SKM-1 treated with dmso at 0.1 percent for 144 hours (cell line): ENCODE results near the gene KLHL30.

ENCODE experiments used
- DNase-seq: peaks from one replicate; lab custom pipeline; 2025; ENCODE audit not compliant: unreplicated experiment; lab: John Stamatoyannopoulos, UW

The KLHL30 gene

DNA sequence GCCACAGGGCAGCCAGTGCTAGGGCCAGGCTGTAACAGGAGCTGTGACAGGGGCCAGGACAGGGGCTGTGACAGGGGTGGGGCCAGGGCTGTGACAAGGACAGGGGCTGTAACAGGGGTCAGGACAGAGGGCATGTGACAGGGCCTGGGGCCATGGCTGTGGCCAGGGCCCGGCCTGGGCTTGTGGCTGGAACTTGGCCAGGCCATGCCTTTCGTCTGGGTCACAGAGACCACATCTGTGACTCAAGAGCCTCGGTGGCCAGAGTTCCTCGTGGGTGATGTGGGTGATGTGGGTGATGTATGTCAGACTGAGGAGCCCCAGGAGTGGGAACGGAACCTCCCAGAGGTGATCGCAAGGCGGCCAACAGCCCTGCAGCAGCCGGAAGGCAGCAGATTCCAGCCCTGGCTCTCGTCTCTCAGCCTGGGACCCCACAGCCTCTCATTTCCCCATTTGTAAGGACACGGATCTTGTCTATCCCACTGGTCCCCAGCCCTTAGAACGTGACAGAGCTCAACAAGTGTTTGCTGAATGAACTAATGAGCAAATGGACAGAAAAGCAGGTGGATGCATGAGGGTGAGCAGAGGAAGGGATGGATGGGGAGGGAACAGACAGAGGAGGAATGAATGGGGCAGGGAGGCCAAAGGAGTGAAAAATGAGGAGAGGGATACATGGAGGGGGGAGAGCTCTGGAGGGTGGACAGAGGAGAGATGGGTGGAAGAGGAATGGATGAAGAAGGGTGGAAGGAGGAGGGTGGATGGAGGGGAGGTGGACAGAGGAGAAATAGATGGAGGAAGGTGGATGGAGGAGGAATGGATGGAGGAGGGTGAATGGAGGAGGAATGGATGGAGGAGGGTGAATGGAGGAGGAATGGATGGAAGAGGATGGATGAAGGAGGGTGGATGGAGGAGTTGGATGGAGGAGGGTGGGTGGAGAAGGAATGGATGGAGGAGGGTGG lies 21.0 kb upstream of the KLHL30 start:
- no peak for DNase-seq

DNA sequence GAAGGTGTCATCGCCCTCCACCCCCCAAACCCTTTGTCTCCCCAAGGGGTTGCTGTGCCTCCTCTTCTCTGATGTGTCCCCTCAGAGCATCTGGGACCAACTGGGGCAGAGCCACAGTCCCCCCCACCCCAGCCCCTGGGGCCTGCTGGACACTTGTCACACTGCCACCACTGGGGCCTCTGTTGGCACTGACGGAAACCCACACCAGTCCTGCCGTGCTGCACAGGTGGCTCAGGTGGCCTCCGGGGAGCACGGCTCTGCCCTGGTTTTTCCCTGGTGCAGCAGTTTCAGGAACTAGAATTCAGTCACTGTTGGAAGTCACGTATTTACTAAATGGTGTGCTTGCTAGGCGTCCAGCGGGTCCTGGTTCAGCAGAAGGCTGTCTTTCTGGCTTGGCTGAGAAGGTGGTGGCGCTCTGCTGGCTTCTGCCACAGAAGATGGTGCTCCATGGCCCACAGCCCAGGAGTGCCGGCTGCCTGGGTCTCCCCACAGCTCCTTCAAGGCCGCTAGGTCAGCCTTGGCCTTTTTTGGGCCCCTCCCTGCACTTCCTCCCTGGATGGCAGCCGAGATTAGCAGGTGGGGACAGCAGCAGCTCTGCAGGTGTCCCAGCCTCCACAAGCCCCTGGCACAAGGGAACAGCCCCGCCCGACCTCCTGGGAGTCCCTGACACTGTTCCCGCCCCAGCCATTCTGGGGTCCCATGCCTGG lies 18.6 kb upstream of the KLHL30 start:
- no peak for DNase-seq

DNA sequence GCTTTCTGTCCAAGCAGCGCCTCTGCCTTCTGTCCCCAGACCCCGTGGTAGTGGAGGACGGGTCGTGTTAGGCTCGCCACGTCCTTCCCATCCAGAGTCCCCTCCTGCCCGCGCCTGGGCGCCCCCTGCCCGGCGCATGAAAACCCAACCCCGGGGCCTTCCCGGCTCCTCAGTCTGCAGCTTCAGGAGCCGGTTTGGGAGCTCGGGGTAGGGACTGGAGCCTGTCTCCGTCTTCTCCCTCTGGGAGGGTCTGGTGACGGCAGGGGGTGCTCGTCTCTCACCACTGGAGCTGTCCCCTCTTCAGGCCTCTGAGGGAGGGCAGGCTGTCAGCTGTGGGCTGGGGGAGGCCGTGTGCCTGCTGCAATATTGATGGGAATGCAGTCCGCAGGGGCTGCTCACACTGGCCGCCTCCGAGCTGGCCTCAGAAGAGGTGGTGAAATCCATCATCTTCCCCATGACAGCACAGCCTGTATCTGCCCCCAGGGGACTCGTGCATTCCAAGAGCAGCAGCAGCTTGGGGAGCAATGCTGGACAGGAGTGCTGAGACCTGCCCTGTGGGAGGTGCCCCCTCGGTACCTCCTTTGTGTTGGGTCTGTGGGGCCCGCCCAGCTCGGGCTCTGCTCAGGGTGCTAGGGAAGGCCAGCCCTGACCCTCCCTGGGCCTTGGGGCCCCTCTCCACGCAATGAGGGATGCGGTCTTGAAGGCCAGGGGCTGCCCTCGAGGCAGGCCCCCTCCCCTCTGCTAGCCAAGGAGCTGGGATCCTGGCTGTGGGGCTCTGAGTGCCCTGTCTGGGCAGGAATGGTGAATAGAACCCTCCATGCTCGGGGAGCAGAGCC lies 17.8 kb upstream of the KLHL30 start:
- DNase-seq = no peak

DNA sequence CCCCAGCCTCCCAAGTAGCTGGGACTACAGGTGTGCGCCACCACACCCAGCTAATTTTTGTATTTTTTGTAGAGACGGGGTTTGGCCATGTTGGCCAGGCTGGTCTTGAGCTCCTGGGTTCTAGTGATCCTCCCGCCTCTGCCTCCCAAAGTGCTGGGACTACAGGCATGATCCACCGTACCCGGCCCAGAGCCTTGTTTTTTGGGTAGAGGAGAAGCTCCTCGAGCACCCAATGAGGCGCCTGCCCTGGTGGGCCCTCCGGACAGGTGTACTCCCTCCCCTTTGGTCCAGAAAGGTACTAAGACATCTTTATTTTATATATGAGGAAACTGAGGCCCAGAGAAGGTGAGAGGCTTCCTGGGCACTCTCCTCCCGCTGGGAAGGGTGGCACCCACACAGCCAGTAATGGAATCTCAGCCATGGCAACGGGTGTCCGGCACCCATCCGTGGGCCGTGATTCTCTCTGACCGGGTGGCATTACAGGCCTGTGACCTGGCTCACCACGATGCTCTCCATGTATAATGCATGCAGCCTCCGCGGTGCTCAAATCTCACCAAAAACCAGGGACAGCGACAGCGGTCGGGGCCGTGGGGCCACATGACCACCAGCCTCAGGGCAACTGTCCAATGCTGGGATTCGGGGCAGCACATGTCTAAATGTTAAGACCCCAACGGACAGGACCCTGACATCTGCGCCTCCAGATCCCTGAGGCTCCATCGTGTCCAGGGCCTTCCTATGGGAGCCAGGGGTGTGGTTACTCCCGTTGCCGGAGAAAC lies 16.8 kb upstream of the KLHL30 start:
- DNase-seq = no peak

DNA sequence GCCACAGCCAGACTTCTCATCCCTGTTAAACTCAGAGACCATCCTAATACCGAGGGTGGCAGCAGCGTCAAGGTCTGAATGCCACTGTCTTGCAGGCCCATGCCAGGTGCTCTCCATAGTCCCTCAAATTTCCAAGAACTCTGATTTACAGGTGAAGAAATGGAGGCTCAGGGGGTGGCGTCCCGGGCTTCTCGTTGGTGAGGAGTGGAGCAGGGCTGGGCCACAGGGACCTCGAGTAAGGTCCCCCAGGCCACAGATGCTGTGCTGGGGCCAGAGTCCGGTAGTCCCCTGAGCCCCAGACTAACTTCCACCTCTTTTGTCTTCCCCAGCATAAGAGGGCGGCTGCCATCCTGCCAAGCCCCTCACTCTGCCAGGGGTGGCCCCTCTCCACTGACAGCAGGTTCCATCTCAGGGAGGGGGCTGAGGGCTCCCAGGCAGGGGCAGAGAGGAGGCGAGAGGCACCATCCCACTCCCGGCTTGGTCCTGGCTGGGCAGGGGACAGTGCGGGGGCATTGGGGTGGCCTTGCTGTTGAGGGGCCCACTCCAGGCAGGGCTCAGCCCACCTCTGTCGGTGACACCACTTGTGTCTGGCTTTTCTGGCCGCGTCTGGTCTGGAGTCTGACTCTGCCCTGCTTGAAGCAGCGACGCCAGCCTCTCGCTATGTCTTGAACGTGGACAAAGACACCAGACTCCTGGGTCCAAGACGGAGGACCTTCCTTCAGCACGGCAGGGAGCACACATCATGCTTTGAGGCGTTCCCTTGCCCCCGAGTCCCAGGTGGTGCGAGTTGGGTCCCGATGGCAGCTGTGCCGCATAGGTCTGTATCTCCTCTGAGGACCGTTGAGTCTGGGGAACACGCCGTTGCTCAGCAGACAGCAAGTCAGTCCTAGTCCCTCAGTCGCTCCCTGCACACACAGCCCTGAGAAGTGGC lies 15.9 kb upstream of the KLHL30 start:
- no peak for DNase-seq

DNA sequence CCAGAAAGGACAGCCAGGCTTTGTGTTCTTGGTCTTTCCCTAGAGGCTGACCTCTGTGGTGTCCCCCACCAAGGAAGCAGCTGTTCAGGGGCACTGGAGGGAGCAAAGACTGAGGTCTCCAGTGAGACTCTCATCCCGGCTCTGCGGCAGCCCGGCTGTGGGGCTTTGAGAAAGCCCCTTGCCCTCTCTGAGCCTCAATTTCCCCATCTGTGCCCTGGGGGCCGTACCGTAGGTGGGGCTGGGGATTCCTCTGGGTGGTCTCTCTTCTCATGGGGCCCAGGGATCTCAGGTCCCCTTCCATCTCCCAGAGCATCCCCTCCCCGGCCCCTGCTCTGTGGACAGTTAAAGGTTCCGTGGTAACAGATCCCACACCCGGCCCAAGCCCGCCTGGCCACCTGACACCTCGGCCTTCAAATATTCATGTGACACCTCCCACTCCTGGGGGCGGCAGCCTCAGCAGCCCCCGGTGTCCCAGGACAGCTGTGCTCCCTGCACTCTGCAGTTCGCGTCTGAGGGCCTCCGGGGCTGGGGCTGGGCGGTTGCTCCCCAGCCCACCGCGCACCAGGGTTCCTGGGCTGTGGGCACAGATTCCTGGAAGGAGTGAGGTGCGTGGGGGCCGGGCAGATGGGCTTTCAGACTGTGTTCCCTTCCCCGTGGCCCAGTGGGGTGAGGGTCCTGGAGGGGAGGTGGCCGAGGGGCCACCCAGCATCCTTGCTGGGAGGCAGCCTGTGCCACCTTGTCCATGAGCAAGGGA lies 15.1 kb upstream of the KLHL30 start:
- DNase-seq = no peak

DNA sequence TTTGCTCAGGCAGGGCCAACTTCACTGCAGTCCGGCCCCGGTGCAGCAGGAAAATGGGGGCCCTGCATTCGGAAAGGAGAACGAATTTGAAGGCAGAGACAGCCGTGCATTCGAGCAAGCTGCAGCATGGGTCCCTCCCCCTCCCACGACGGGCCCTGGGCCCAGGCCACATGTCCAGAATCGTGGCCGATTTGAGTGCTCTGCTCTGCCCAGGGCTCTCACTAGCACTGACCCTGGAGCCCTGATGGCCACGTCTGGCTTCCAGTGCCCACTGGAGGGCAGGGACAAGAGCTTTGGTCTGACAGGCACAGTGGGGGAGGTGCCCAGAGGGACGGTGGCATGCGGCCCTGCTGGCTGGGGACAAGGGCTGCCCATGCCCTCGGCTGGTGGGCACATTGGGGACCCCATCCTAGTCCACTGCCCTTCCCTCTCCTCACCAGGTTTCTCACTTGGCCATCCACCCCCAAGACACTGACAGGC lies 14.4 kb upstream of the KLHL30 start:
- DNase-seq = no peak

DNA sequence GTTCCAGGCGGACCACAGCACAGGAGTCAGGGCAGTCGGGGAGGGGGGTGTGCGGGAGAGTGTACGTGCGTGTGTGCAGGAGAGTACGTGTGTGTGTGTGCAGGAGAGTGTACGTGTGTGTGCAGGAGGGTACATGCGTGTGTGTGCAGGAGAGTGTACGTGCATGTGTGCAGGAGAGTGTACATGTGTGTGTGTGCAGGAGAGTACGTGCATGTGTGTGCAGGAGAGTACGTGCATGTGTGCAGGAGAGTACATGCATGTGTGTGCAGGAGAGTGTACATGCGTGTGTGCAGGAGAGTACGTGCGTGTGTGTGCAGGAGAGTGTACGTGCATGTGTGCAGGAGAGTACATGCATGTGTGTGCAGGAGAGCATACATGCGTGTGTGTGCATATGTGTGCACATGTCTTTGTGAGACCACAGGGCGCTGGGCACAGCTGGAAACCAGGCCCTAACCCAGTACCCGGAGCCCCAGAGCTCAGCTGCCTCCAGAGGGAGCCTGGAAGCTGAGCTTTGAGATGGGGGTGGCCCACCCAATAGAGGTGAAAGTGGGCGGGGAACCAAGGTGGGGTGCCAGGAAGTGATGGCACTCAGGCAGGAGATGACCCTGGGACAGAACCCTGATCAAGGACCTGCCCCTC lies 13.9 kb upstream of the KLHL30 start:
- DNase-seq = no peak

DNA sequence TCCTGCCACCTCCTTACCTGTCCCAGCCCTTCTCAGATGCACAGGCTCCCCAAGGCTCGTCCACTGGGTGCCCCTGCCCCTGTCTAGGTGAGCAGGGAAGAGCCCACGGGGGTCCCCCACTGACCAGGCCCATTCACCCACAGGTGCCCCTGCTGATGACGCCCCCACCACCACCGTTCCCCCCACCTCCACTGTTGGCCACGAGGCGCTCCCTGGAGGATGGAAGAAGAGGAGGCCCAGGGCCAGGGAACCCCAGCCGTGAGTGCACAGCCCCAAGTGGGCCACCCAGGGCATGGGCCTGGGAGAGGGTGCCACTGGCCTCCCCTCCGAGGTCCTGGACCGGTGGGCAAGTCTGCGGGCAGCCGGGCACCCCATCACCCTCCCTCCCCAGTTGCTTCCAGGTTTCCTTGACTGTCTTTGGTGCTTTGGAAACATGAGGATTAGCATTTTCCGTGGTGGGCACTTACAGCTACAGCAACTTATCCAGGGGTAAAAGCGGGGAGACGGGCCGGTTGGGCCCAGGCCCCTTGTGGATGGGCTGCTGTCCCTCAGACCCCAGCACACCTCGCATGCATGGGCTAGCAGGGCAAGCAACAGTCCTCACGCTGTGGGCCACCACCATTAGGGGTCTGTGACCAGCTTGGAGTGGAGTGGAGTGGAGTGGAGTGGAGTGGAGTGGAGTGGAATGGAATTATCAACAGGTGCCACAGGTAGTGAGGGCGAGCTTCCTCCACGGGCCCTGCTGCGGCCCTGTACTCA lies 13.2 kb upstream of the KLHL30 start:
- no peak for DNase-seq

DNA sequence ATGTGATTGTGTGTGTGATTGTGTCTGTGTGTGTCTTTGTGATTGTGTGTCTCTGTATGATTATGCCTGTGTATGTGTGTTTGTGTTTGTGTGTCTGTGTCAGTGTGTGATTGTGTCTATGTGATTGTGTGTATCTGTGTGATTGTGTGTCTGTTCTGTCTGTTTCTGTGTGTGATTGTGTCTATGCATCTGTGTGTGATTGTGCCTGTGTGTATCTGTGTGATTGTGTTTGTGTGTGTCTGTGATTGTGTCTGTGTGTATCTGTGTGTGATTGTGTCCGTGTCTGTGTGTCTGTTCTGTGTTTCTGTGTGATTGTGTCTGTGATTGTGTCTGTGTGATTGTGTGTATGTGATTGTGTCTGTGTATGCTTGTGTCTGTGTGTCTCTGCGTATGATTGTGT lies 12.1 kb upstream of the KLHL30 start:
- DNase-seq = no peak

DNA sequence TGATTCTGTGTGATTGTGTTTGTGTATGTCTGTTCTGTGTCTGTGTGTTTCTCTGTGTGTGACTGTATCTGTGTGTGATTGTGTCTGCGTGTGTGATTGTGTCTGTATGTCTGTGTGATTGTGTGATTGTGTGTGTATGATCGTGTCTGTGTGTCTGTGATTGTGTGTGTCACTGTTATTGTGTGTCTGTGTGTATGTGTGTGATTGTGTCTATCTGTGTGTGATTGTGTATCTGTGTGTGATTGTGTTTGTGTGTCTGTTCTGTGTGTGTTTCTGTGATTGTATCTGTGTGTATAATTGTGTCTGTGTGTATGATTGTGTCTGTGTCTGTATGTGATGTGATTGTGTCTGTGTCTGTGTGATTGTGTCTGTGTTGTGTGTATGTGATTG lies 11.7 kb upstream of the KLHL30 start:
- DNase-seq = no peak

DNA sequence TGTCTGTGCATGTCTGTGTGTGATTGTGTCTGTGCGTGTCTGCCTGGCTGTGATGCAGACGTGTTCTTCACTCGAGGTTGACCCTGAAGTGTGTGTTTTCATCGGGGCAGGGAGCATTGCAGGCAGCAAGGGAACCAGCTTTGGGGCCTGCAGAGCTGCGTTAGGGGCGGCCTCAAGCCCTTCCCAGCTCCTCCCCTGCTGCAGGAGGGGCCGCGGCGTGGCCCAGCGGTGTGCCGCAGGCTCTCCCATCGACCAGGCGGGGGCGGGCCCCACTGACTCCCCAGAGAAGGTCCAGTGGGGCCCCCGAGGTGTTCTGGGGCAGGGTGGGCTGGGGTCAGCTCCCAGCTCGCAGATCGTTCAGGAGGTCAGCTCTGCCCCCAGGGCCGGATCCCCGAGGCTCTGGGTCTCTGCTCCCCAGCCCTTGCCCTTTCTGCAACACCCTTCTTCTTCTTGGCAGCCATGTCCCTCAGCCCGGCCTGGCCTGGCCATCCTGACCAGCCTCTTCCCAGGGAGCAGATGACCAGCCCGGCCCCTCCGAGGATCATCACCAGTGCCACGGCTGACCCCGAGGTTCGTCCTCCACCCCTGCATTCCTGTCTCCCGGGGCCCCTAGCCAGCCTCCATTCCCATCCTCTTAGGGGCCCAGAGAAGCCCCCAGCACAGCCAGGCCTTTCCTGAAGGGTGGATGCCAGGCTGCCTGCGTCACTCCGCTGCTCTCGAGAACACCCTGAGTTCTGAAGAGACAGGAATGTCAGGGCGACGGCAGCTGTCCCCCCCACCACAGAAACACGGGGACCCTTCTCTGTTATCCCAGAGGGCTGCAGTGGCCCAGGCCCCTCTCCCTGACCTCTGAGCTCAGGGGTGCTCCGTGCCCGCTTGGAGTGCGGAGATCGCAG lies 11.1 kb upstream of the KLHL30 start:
- no peak for DNase-seq

DNA sequence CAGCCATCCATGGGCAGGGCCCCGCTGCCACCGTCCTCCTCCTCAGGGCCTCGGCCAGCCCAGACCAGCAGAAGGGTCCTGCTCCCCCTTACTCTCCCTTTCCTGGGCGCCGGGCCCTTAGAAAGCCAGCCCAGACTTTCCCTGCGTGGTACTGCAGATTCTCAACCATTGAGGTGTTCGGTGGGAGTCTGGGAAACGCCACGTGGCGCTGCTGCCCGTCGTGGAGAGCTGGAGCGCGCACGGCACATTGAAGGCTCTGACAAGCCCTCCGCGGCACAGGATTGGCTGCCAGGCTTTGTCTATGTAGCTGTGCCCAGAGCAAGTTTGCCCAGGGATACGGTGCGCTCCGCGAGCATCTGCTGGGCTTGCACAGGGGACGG lies 10.4 kb upstream of the KLHL30 start:
- DNase-seq = no peak

DNA sequence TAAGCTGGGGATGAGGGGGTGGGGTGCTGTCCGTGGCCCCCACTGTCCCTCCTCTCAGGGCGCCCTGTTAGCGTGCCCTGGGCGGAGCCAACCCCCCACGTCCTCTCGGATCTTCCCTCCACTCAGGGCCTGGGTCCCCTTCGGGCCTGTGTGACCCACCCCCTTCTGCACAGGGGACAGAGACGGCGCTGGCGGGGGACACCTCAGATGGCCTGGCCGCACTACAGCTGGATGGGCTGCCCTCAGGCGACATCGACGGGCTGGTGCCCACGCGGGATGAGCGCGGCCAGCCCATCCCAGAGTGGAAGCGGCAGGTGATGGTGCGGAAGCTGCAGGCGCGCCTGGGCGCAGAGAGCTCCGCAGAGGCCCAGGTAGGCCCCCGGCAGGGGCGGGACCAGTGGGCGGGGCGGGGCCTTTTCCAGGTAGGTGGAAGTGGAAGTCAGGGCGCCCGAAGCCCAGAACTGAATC lies 9.9 kb upstream of the KLHL30 start:
- DNase-seq = no peak

DNA sequence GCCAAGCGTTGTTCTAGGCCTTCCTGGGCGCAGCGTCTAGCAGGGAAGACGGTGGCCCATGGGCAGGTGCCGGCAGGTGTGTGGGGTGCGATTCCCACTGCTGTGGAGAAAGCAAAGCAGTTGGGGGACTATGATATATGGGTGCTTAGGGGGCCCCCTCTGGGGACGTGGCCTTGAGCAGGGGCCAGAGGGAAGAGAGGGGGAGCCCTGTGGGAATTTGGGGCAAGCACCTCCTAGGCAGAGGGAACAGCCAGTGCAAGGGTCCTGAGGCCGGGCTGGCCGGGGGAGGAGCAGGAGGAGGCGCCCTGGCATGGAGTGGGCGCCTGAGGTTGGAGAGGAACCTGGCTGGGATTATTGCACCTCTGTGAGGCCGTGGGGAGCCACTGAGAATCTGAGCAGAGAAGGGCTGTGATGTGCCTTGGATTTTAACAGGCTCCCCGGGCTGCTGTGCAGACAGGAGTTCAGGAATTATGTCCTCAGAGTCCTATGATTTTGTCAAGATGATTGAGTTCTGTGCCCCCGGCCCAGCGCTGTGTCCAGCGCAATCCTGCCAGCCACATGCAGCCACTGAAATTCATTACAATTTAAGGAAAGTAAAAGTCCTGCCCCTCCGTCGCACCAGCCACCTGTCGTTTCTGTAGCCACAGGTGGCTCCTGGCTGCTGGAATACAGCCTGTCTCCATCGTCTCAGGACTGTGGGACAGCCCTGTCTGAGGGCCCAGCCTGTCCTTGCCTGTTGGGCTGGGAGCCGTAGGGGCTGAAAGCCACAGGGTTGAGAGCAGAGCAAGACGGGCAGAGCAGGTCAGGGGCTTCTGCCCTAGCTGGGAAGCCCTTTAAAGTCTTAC lies 9.1 kb upstream of the KLHL30 start:
- DNase-seq = no peak
